Ovary (tissue), 3 donors: ENCODE measurements around the gene MECR.
"Not testable (repeated sequence)": the region's sequence is repeated elsewhere in the genome, so short reads cannot be mapped to it uniquely, and the experiment has no call there.

ENCODE experiments used
- EP300 ChIP-seq: sonication (generic); formaldehyde crosslinking; IDR thresholded peaks from one replicate; pipeline ENCODE4 v1.6.1; 2017; ENCODE audit warnings: antibody characterized with exemption
- POLR2A ChIP-seq: fragments of 450-650 bp; IDR thresholded peaks from one replicate; pipeline ENCODE4 v1.6.1; 2017; ENCODE audit warnings: antibody characterized with exemption, mild to moderate bottlenecking, moderate library complexity
- TF ChIP-seq, protein P1 (sequence below), 3 donors: fragments of 450-650 bp in 2 of 3; fragments of 200-600 bp in 1 of 3; IDR thresholded peaks; one replicate each; pipeline versions ENCODE4 v1.5.1 to v1.8.0; 2016 to 2022; ENCODE audit warnings: antibody characterized with exemption in 3 of 3, mild to moderate bottlenecking in 1 of 3
- donor health status: DM: no; HTN: no; CAD: no.

DNA sequence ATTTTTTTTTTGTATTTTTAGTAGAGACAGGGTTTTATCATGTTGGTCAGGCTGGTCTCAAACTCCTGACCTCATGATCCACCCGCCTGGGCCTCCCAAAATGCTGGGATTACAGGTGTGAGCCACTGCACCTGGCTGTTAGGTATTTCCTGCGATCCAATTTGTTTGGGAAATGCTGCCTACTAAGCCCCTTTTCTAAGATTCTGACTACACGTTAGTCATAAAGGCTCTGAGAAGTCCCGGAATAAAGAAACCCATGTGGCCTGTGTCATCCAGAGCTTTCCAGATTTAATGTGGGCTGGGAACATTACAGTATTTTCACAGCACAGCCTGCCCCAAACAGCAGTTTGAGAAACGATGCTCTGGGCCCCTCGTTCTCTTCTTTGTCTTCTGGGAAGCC is 8.5 kb downstream of the MECR start:
- TF ChIP-seq, protein P1, sequence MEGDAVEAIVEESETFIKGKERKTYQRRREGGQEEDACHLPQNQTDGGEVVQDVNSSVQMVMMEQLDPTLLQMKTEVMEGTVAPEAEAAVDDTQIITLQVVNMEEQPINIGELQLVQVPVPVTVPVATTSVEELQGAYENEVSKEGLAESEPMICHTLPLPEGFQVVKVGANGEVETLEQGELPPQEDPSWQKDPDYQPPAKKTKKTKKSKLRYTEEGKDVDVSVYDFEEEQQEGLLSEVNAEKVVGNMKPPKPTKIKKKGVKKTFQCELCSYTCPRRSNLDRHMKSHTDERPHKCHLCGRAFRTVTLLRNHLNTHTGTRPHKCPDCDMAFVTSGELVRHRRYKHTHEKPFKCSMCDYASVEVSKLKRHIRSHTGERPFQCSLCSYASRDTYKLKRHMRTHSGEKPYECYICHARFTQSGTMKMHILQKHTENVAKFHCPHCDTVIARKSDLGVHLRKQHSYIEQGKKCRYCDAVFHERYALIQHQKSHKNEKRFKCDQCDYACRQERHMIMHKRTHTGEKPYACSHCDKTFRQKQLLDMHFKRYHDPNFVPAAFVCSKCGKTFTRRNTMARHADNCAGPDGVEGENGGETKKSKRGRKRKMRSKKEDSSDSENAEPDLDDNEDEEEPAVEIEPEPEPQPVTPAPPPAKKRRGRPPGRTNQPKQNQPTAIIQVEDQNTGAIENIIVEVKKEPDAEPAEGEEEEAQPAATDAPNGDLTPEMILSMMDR (IDR thresholded peaks at IDR 0.05): not testable (repeated sequence)
- not testable (repeated sequence) for TF ChIP-seq POLR2A, EP300
